ENCODE measurements around the gene PCAT6.

GRCh38 chr1:202765721-202766120 is 45.0 kb upstream of the PCAT6 start:
- TF ChIP-seq CTCF (IDR thresholded peaks at IDR 0.05) (no peak), EZH2 (IDR thresholded peaks at IDR 0.05; ENCODE audit: borderline replicate concordance, insufficient read depth, low read depth, low read length, poor library complexity, severe bottlenecking) (no peak)
